ENCODE data around the gene MMP14. TPM values are rescaled to one million over a fixed set of nuclear protein-coding genes. Genes with fewer than 3 reads are reported as not detected.

The MMP14 gene
- polyA plus RNA-seq, 3 donors: 0.14 to 4.6 (median 0.44) TPM

DNA sequence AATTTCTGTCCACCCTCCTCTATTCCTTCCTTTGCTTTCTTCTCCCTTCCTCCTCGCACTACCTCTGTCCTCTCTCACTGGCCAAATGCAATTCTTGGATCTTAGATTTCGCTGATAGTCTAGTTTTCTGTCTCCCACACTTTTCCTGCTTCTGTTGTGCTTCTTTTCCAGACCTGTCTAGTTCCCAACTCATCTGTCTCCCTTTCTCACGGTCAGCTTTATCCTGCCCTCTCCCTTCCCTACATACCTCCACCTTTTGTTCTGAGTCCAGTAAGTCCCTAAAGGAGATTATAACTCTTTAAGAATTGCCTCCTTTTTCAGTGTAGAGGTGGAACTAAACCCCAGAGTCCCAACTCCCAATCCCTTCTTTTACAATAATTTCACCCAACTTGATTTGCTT, 880 bp upstream of the MMP14 start:
- Mint-ChIP-seq H3K4me3 (peak overlapping the region in 1 of 2 donors; percentile 50), H3K36me3 (peaks cover 36 to 38% of the 10 kb centered on the region in 2 donors), H3K27me3 (ENCODE audit: low read depth in 3 of 3) (peaks cover 23 to 27% (median 23%) of the 10 kb centered on the region in 3 donors), H3K4me1 (peaks cover 37% of the 10 kb centered on the region), H3K27ac (no peak overlapping the region), H3K9me3 (peaks cover 2 to 8% (median 5%) of the 10 kb centered on the region in 7 donors)
- 95% methylated on average over 2 of the region's 3 CpGs for WGBS (ENCODE audit: insufficient coverage)
- Histone ChIP-seq H3K36me3 (replicated peaks in 1 of 2; ENCODE audit: control insufficient read depth in 1 of 2, insufficient read depth in 2 of 2, low read length in 2 of 2) (peaks cover 17 to 22% of the 10 kb centered on the region in 2 donors), H4K20me1 (ENCODE audit: insufficient read depth, low read length) (no peaks in the 10 kb centered on the region), H3K79me2 (ENCODE audit: insufficient read depth, low read length) (peaks cover 3% of the 10 kb centered on the region), H3K4me2 (replicated peaks; ENCODE audit: extremely low read depth, low read length, poor library complexity, severe bottlenecking) (no peak overlapping the region), H2AFZ (ENCODE audit: insufficient read depth, low read depth, low read length, poor library complexity, severe bottlenecking) (no peak overlapping the region), H3K9ac (ENCODE audit: insufficient read depth, low read length, poor library complexity, severe bottlenecking) (no peak overlapping the region), H3K4me1 (ENCODE audit: control insufficient read depth in 1 of 2, insufficient read depth in 2 of 2, low read length in 2 of 2) (peaks cover 33 to 52% of the 10 kb centered on the region in 2 donors), H3K27ac (ENCODE audit: low read depth in 1 of 2, low read length in 2 of 2) (no peak overlapping the region), H3K4me3 (replicated peaks in 1 of 3; ENCODE audit: low read depth in 2 of 3, low read length in 3 of 3) (no peak overlapping the region), H3K9me3 (replicated peaks in 1 of 2; ENCODE audit: control insufficient read depth in 1 of 2, insufficient read depth in 1 of 2, low read length in 2 of 2) (no peaks in the 10 kb centered on the region), H3K27me3 (ENCODE audit: control insufficient read depth in 2 of 2, insufficient read depth in 2 of 2, low read length in 2 of 2) (peaks cover 0 to 21% of the 10 kb centered on the region in 2 donors)
- DNase-seq: no peak
- TF ChIP-seq, protein P1, sequence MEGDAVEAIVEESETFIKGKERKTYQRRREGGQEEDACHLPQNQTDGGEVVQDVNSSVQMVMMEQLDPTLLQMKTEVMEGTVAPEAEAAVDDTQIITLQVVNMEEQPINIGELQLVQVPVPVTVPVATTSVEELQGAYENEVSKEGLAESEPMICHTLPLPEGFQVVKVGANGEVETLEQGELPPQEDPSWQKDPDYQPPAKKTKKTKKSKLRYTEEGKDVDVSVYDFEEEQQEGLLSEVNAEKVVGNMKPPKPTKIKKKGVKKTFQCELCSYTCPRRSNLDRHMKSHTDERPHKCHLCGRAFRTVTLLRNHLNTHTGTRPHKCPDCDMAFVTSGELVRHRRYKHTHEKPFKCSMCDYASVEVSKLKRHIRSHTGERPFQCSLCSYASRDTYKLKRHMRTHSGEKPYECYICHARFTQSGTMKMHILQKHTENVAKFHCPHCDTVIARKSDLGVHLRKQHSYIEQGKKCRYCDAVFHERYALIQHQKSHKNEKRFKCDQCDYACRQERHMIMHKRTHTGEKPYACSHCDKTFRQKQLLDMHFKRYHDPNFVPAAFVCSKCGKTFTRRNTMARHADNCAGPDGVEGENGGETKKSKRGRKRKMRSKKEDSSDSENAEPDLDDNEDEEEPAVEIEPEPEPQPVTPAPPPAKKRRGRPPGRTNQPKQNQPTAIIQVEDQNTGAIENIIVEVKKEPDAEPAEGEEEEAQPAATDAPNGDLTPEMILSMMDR (IDR thresholded peaks at IDR 0.05): no peak
- intact Hi-C loops (cut with micrococcal nuclease): no loop called here

DNA sequence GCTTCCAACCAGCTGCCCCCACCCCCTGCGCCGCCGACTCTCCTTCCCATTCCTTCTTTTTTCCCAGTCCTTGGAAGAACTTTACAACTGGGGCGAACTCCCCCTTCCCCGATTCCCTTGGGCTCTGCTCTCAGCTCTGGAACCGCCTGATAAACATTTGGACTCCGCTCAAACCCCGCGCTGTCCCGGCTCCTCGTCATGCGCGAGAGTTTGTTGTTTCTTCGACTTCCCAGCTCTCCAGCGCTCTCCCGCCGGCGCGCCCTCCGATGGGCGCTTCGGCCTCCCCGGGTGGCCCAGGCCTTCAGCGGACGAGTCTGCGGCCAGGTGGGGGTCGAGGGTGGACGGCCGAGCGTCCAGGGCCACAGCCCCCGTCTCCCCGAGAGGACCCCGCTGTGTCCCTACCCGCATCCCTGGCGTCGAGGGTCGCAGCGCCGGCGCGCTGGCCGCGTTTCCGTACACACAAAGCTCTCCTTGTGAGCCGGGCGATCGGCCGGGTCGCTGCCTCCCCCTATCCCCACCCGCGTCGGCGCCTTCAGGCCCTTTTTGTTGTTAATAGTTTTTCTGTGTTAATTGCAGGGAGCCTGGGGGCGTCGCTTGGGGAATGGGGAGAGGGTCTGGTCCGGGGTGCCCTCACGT, 847 bp downstream of the MMP14 start:
- peak overlapping the region; percentile 98 for H3K4me2 ChIP-seq (replicated peaks; ENCODE audit: extremely low read depth, low read length, poor library complexity, severe bottlenecking)
- H3K27ac Mint-ChIP-seq: peak overlapping the region; percentile 78 to 95 (median 84)
- H3K9ac ChIP-seq (ENCODE audit: insufficient read depth, low read length, poor library complexity, severe bottlenecking): peak overlapping the region; percentile 68
- TF ChIP-seq, protein P1 (IDR thresholded peaks at IDR 0.05): no peak
- under 1% methylated on average over 32 of the region's 57 CpGs for WGBS (ENCODE audit: insufficient coverage)
- H3K4me3 Mint-ChIP-seq: peak overlapping the region; percentile 100
- H3K4me1 ChIP-seq (ENCODE audit: control insufficient read depth in 1 of 2, insufficient read depth in 2 of 2, low read length in 2 of 2): peaks cover 29 to 43% of the 10 kb centered on the region in 2 donors
- H3K4me3 ChIP-seq (replicated peaks in 1 of 3; ENCODE audit: low read depth in 2 of 3, low read length in 3 of 3): peak overlapping the region; percentile 44 to 82 (median 77)
- peak in 2 of 3 donors; percentile 29 for DNase-seq
- peak overlapping the region; percentile 14 to 15 for H3K27ac ChIP-seq (ENCODE audit: low read depth in 1 of 2, low read length in 2 of 2)
- peaks cover 3 to 12% (median 7%) of the 10 kb centered on the region in 7 donors for H3K9me3 Mint-ChIP-seq
- peaks cover 23 to 34% (median 23%) of the 10 kb centered on the region in 3 donors for H3K27me3 Mint-ChIP-seq (ENCODE audit: low read depth in 3 of 3)
- H3K36me3 ChIP-seq (replicated peaks in 1 of 2; ENCODE audit: control insufficient read depth in 1 of 2, insufficient read depth in 2 of 2, low read length in 2 of 2): peaks cover 17 to 22% of the 10 kb centered on the region in 2 donors
- H3K9me3 ChIP-seq (replicated peaks in 1 of 2; ENCODE audit: control insufficient read depth in 1 of 2, insufficient read depth in 1 of 2, low read length in 2 of 2): peaks cover 0 to 3% of the 10 kb centered on the region in 2 donors
- no peaks in the 10 kb centered on the region for H3K79me2 ChIP-seq (ENCODE audit: insufficient read depth, low read length)
- H3K36me3 Mint-ChIP-seq: peaks cover 31 to 32% of the 10 kb centered on the region in 2 donors
- H2AFZ ChIP-seq (ENCODE audit: insufficient read depth, low read depth, low read length, poor library complexity, severe bottlenecking): peak overlapping the region; percentile 88
- peaks cover 0 to 21% of the 10 kb centered on the region in 2 donors for H3K27me3 ChIP-seq (ENCODE audit: control insufficient read depth in 2 of 2, insufficient read depth in 2 of 2, low read length in 2 of 2)
- peaks cover 38% of the 10 kb centered on the region for H3K4me1 Mint-ChIP-seq
- H4K20me1 ChIP-seq (ENCODE audit: insufficient read depth, low read length): no peaks in the 10 kb centered on the region
- intact Hi-C loops (cut with micrococcal nuclease): no loop called here

All from CD14-positive monocyte (primary cell).